Amygdala (tissue), 56 donors: ENCODE measurements around the gene NPTX1.

Experiments
- DNase-seq, 56 donors: peaks; one replicate each; lab custom pipeline; 2025; lab: John Stamatoyannopoulos, UW

NPTX1 gene

GRCh38 chr17:80481284-80482057 is 5.1 kb upstream of the NPTX1 start:
- no peak for DNase-seq

GRCh38 chr17:80480248-80480647 is 3.8 kb upstream of the NPTX1 start:
- DNase-seq = no peak

DNA sequence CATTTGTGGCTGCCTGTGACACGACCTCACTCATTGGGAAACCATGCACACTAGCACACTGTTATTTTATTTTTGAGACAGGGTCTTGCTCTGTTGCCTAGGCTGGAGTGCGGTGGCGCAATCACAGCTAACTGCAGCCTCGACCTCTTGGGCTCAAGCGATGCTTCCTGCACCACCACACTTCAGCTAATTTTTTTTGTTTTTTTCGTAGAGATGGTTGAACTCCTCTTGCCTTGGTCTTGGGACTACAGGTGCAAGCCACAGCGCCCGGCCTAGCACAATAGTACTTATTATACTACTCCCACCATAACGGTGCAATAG is 2.8 kb upstream of the NPTX1 start:
- no peak for DNase-seq

GRCh38 chr17:80478487-80479245 is 2.3 kb upstream of the NPTX1 start:
- no peak for DNase-seq

DNA sequence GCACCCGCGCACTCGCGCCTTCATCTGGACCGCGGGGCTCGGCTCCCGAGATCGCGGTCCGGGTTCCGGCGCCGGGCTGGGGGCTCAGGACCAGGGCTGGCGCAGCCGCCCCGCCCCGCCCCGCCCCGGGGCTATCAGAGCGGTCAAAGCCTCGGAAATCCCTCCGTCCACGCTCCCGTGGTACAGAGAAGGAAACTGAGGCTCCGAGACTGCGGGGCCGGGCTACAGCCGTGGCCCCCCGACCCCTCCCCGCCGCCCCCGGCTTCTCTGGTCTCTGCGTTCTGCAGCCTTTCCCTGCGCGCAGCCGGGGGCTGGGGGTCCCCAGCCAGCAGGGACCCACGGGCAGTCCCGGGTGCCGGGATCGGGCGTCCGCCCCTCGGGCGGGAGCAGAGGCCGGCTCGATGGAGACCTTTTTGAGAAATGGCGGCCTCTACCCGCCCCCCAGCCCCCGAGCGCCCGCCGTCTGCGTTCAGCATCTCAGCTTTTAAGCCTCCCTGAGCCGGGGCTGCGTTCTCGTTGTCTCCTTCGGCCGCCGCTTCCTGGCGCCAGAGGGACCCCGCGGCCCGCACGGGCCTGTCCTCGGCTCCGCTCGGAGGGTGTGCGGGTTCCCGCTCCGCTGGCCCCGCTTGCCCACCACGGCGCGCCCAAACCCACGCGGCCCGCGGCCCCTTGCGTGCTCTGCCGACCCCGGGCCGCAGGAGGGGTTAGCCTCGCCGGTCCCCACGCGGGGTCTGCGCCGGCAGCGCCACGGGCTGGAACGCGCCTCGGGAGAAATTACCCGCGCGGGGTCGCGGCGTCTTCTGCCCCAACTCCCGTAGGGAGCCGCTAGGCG is 1.5 kb upstream of the NPTX1 start:
- peak in 22 of 56 donors; percentile 17 to 62 (median 28) for DNase-seq

DNA sequence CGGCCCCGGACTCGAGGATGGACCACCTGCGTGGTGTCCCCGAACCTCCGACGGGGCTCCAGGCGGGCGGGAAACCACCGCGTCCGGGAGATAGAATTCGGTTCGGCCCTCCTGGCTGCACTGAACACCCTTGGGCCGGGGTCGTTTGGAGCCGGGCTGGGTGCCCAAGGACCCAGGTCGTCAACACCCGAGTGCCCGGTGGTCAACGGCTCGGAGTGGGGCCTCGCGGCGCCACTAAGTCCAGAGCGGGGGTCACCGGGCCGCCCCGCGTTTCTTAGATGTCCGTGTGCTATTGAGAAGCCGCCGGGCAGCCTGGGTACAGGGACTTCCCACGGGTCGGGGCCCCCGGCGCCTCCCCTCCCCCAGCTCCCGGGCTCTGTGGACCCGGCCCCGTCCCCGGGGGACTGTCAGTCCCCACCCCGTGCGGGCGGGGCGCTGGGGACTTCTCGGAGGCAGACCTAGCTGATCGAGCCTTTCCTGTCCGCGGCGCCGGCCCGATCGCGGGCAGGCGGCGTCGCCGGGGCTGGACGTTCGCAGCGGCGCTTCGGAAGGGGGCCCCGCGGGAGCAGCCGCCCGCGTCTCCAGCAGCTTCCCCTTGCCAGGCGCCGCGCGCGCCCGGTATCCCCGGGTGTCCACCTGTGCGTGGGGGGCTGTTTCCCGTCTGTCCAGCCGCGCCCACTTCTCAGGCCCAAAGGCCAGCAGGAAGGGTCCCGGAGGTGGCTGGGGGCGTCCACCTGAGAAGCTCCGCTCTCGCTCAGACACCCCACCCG is 655 bp upstream of the NPTX1 start:
- no peak for DNase-seq

- no peak for DNase-seq
Observed at GRCh38 chr17:80474961-80475909, 1.2 kb downstream of the NPTX1 start.

DNA sequence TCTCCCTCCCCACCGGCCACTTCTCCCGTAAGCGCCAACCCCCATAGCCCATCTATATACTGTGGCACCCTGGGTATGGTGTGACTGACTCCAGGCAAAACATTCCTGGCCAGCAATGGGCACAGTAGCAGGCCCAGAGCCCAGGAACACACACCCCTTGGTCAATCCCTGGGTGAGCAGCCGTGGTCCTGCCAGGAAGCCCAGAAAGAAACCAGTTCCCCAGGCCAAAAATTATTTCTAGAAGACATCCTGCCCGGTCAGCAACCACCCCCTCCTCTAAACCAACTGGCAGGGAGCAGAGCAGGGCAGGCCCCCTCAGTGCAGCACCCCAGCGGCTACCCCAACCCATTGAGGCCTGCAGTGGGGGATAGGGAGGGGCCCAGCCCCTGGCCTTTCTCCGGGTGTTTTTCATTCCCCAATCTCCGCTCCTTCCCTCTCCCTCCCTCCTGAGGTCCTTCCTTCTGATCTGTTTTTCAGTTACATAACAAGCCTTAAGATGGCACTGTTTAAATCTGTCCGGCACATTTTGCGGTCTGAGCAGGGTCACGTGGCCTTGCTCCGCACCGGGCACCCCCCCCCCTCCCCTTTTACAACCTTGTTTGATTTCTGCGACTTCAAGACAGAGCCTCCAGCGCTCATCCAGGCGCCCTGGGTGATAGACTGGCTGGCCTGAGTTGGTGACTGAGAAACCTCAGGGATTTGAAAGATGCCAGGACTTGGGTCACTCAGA is 2.0 kb downstream of the NPTX1 start:
- DNase-seq = peak in 10 of 56 donors; percentile 18 to 51 (median 32)

DNA sequence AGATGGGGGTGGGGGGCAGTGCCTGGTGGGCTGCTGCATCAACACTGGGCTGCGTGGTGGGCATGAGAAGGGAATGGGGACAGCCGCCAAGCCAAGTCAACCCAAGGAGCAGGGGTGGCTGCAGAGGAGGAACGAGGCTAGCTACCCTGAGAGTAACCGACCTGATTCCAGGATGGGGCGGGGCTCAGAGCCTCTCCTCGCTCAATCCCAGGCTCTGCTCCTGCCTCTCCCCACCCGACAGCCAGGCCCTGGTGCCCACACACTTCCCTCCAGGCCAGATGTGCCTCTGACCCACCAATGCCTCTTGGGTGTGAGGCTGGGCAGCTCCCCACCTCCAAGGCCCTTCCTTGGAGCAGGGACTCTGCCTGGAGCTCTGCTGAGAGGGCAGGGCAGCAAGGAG is 2.7 kb downstream of the NPTX1 start:
- DNase-seq = no peak

- no peak for DNase-seq
Observed at GRCh38 chr17:80472996-80473395, 3.4 kb downstream of the NPTX1 start.

GRCh38 chr17:80471922-80472321 is 4.5 kb downstream of the NPTX1 start:
- no peak for DNase-seq

- DNase-seq = no peak
Observed at GRCh38 chr17:80470603-80471002, 5.8 kb downstream of the NPTX1 start.

DNA sequence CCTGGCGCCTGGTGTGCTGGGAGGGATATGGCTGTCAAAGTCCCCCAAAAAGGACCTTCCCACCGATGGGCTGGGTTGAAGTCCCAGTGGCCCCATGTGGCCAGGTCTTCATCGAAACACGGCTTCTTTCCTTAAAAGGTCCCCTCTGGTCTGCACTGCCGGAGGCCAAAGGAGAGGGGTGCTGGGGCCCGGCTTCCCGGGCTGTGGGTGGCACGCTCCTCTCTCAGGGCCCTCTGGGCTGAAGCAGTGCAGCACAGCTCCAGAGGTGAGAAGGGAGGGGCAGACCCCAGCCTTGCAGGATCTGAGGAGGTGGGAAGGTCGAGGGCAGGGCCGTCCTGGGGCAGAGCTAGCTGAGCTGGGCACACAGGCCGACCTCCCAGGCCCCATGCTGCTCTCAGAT is 6.7 kb downstream of the NPTX1 start:
- DNase-seq = no peak

DNA sequence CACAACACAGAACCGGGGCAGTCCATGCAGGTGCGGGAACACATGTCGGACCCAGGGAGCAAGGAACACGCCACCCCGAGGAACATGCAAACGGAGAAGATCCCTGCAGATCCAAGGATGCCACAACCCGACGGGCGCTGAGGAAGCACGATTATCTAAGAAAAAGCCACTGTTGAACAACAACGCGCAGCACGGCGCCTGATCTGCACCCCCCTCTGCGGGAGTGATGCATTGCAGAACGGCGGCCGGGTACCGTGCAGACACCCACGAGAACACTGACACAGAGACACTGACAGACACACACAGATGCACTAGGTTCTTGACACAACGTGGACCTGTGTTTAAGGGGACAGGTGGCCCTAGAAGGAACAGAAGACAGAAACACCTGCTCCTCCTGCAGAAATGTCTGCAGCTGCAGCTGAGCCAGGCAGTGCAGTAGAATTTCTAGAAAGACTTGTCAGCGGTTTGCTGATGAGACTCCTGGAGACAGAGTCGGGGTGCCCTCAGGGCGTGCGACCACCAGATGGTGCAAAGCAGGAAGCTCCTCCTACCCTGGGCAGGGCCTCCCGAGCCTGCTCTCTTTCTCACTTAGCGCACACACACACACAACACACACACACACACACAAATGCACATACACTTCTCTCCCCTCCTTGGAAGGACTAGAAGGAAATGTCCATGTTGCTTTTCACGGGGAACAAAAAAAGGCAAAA is 7.5 kb downstream of the NPTX1 start:
- peak in 2 of 56 donors; percentile 25 to 35 for DNase-seq

GRCh38 chr17:80468242-80468641 is 8.2 kb downstream of the NPTX1 start:
- DNase-seq = no peak

GRCh38 chr17:80466188-80466705 is 10.2 kb downstream of the NPTX1 start:
- DNase-seq = no peak

GRCh38 chr17:80465327-80465974 is 11.0 kb downstream of the NPTX1 start:
- no peak for DNase-seq
